Activated naive CD4-positive, alpha-beta T cell treated with anti-CD3 and anti-CD28 coated beads for 36 hours (primary cell): ENCODE measurements around the gene ZNF808. TPM values are rescaled to one million over a fixed set of nuclear protein-coding genes. Genes with fewer than 3 reads are reported as not detected.
A peak's percentile ranks its signal among the peaks of the same experiment; 100 is the strongest.
"Not testable (repeated sequence)": the region's sequence is repeated elsewhere in the genome, so short reads cannot be mapped to it uniquely, and the experiment has no call there.

Experiments used
- CTCF ChIA-PET: fragments of 350-600 bp; sonication (Branson Sonifier 250); formaldehyde crosslinking; loops from one replicate; lab custom pipeline; 2021; ENCODE audit warnings: antibody characterized with exemption; lab: Charles Lee
- DNase-seq: peaks from one replicate; pipeline ENCODE4 v3.0.0-alpha.2; 2020
- H3K27ac Mint-ChIP-seq: one replicate; pipeline ENCODE4 v1.8.0; 2021; ENCODE audit warnings: mild to moderate bottlenecking, mixed read lengths
- H3K27me3 Mint-ChIP-seq: one replicate; pipeline ENCODE4 v1.8.0; 2021; ENCODE audit warnings: low read depth, mixed read lengths
- H3K36me3 Mint-ChIP-seq: one replicate; pipeline ENCODE4 v1.8.0; 2021; ENCODE audit warnings: low read depth, mixed read lengths
- H3K4me1 Mint-ChIP-seq: one replicate; pipeline ENCODE4 v1.8.0; 2021; ENCODE audit warnings: low read depth, mixed read lengths
- H3K4me3 Mint-ChIP-seq: one replicate; pipeline ENCODE4 v1.8.0; 2021; ENCODE audit warnings: mild to moderate bottlenecking, moderate library complexity, mixed read lengths
- H3K9me3 Mint-ChIP-seq: one replicate; pipeline ENCODE4 v1.8.0; 2021; ENCODE audit warnings: mixed read lengths
- intact Hi-C: fragments of 100-400 bp; cut with micrococcal nuclease; formaldehyde crosslinking; loops from one replicate; pipeline ENCODE4 v1.15.1; 2023
- total RNA-seq, 2 experiments: library from RNA; stranded (reverse); gene quantifications; one replicate each; pipeline ENCODE4 v1.2.3, GENCODE V29; 2021

The ZNF808 gene
- total RNA-seq, 2 experiments from 2014 or later, result 19.1 to 20.1 TPM

GRCh38 chr19:52516191-52516590 lies 11.3 kb upstream of the ZNF808 start:
- CTCF ChIA-PET, result no interaction called here
- intact Hi-C loops, result no loop called here
- Mint-ChIP-seq H3K27ac (no peak overlapping the region), H3K4me1 (no peaks in the 10 kb centered on the region), H3K9me3 (peaks cover 66% of the 10 kb centered on the region), H3K4me3 (no peak overlapping the region), H3K36me3 (peaks cover 52% of the 10 kb centered on the region), H3K27me3 (peaks cover 6% of the 10 kb centered on the region)
- DNase-seq, result no peak

- CTCF ChIA-PET, result no interaction called here
- DNase-seq, result no peak
- Mint-ChIP-seq H3K36me3 (peaks cover 39% of the 10 kb centered on the region), H3K4me1 (no peaks in the 10 kb centered on the region), H3K27me3 (peaks cover 6% of the 10 kb centered on the region), H3K9me3 (peaks cover 55% of the 10 kb centered on the region), H3K27ac (no peak overlapping the region), H3K4me3 (no peak overlapping the region)
- intact Hi-C loops, result no loop called here
These were observed 8.8 kb upstream of the ZNF808 start for GRCh38 chr19:52518646-52519045.

GRCh38 chr19:52519175-52519574 lies 8.3 kb upstream of the ZNF808 start:
- intact Hi-C loops, result not testable (repeated sequence)

GRCh38 chr19:52520013-52520412 lies 7.5 kb upstream of the ZNF808 start:
- H3K9me3 Mint-ChIP-seq, result peaks cover 51% of the 10 kb centered on the region
- H3K4me1 Mint-ChIP-seq, result no peaks in the 10 kb centered on the region
- H3K36me3 Mint-ChIP-seq, result peaks cover 34% of the 10 kb centered on the region
- peaks cover 6% of the 10 kb centered on the region for H3K27me3 Mint-ChIP-seq
- no peak for DNase-seq
- no peak overlapping the region for H3K4me3 Mint-ChIP-seq
- CTCF ChIA-PET, result no interaction called here
- intact Hi-C loops, result no loop called here
- no peak overlapping the region for H3K27ac Mint-ChIP-seq

More at GRCh38 chr19:52519175-52519574, 8.3 kb upstream of the ZNF808 start:
- H3K9me3 Mint-ChIP-seq, result peaks cover 54% of the 10 kb centered on the region
- H3K27me3 Mint-ChIP-seq, CTCF ChIA-PET, H3K4me1 Mint-ChIP-seq, H3K27ac Mint-ChIP-seq, DNase-seq, H3K4me3 Mint-ChIP-seq: not testable (repeated sequence)
- peaks cover 36% of the 10 kb centered on the region for H3K36me3 Mint-ChIP-seq

- H3K4me1 Mint-ChIP-seq, result no peaks in the 10 kb centered on the region
- intact Hi-C loops, result no loop called here
- peaks cover 18% of the 10 kb centered on the region for H3K36me3 Mint-ChIP-seq
- H3K9me3 Mint-ChIP-seq, result peaks cover 40% of the 10 kb centered on the region
- H3K27ac Mint-ChIP-seq, result no peak overlapping the region
- no peak overlapping the region for H3K4me3 Mint-ChIP-seq
- CTCF ChIA-PET, result no interaction called here
- H3K27me3 Mint-ChIP-seq, result peaks cover 6% of the 10 kb centered on the region
- no peak for DNase-seq
These were observed 4.9 kb upstream of the ZNF808 start for GRCh38 chr19:52522551-52522950.

- CTCF ChIA-PET, result no interaction called here
- intact Hi-C loops, result no loop called here
- H3K9me3 Mint-ChIP-seq, result peaks cover 33% of the 10 kb centered on the region
These were observed 3.4 kb upstream of the ZNF808 start for GRCh38 chr19:52524086-52524485.

GRCh38 chr19:52527956-52528351 lies 486 bp downstream of the ZNF808 start:
- peak overlapping the region; percentile 95 for H3K27ac Mint-ChIP-seq
- peak; percentile 5 for DNase-seq
- intact Hi-C loops, result loop anchor here (1.0 to 5.0 kb wide), 8 partner anchors 7 to 261 kb away; partner anchors contain the start of genes ZNF528, ZNF611, ZNF701 and ZNF766
- H3K4me3 Mint-ChIP-seq, result peak overlapping the region; percentile 97
- CTCF ChIA-PET, result no interaction called here
- peaks cover 7% of the 10 kb centered on the region for H3K9me3 Mint-ChIP-seq
- H3K4me1 Mint-ChIP-seq, result peaks cover 17% of the 10 kb centered on the region
- peaks cover 27% of the 10 kb centered on the region for H3K36me3 Mint-ChIP-seq
- no peaks in the 10 kb centered on the region for H3K27me3 Mint-ChIP-seq

More at GRCh38 chr19:52524086-52524485, 3.4 kb upstream of the ZNF808 start:
- no peak overlapping the region for H3K4me3 Mint-ChIP-seq
- H3K4me1 Mint-ChIP-seq, result peaks cover 10% of the 10 kb centered on the region
- peaks cover 21% of the 10 kb centered on the region for H3K36me3 Mint-ChIP-seq
- H3K27me3 Mint-ChIP-seq, result peaks cover 6% of the 10 kb centered on the region
- no peak for DNase-seq
- no peak overlapping the region for H3K27ac Mint-ChIP-seq

- no peak overlapping the region for H3K27ac Mint-ChIP-seq
- H3K27me3 Mint-ChIP-seq, result no peaks in the 10 kb centered on the region
- intact Hi-C loops, result no loop called here
- peaks cover 34% of the 10 kb centered on the region for H3K4me1 Mint-ChIP-seq
- CTCF ChIA-PET, result no interaction called here
- no peak for DNase-seq
- peaks cover 3% of the 10 kb centered on the region for H3K9me3 Mint-ChIP-seq
- peaks cover 51% of the 10 kb centered on the region for H3K36me3 Mint-ChIP-seq
- no peak overlapping the region for H3K4me3 Mint-ChIP-seq
These were observed 5.0 kb downstream of the ZNF808 start for GRCh38 chr19:52532480-52532879.

- CTCF ChIA-PET, result interaction anchor here (0.7 kb wide), 1 partner anchor 1270 kb away, joined by 4 read pairs; no protein-coding TSS in a partner anchor
- Mint-ChIP-seq H3K27ac (no peak overlapping the region), H3K36me3 (peaks cover 50% of the 10 kb centered on the region), H3K9me3 (peaks cover 9% of the 10 kb centered on the region), H3K27me3 (no peaks in the 10 kb centered on the region), H3K4me3 (no peak overlapping the region), H3K4me1 (peaks cover 29% of the 10 kb centered on the region)
- intact Hi-C loops, result no loop called here
- no peak for DNase-seq
These were observed 6.4 kb downstream of the ZNF808 start for GRCh38 chr19:52533901-52534300.

- intact Hi-C loops, result loop anchor here (1.0 kb wide), 2 partner anchors 8 to 35 kb away; partner anchors contain the start of genes ZNF701 and ZNF808
- CTCF ChIA-PET, result not testable (repeated sequence)
These were observed 7.9 kb downstream of the ZNF808 start for GRCh38 chr19:52535385-52535770.

GRCh38 chr19:52535771-52536447 lies 8.4 kb downstream of the ZNF808 start:
- peak; percentile 94 for DNase-seq
- intact Hi-C loops, result loop anchor here (1.0 kb wide), 2 partner anchors 9 to 34 kb away; partner anchors contain the start of genes ZNF701 and ZNF808
- peak overlapping the region; percentile 85 for H3K4me3 Mint-ChIP-seq
- peak overlapping the region; percentile 92 for H3K27ac Mint-ChIP-seq
- peaks cover 60% of the 10 kb centered on the region for H3K36me3 Mint-ChIP-seq
- no peaks in the 10 kb centered on the region for H3K27me3 Mint-ChIP-seq
- peaks cover 13% of the 10 kb centered on the region for H3K9me3 Mint-ChIP-seq
- peaks cover 26% of the 10 kb centered on the region for H3K4me1 Mint-ChIP-seq
- CTCF ChIA-PET, result no interaction called here

More at GRCh38 chr19:52535385-52535770, 7.9 kb downstream of the ZNF808 start:
- H3K9me3 Mint-ChIP-seq, H3K27me3 Mint-ChIP-seq: not testable (repeated sequence)
- Mint-ChIP-seq H3K27ac (peak overlapping the region; percentile 92), H3K4me3 (peak overlapping the region; percentile 85), H3K36me3 (peaks cover 56% of the 10 kb centered on the region), H3K4me1 (peaks cover 26% of the 10 kb centered on the region)
- DNase-seq, result peak; percentile 18

- peaks cover 61% of the 10 kb centered on the region for H3K36me3 Mint-ChIP-seq
- no peaks in the 10 kb centered on the region for H3K27me3 Mint-ChIP-seq
- H3K9me3 Mint-ChIP-seq, result peaks cover 14% of the 10 kb centered on the region
- intact Hi-C loops, result no loop called here
- CTCF ChIA-PET, result no interaction called here
- peak overlapping the region; percentile 92 for H3K27ac Mint-ChIP-seq
- peaks cover 26% of the 10 kb centered on the region for H3K4me1 Mint-ChIP-seq
- DNase-seq, result peak; percentile 56
- peak overlapping the region; percentile 85 for H3K4me3 Mint-ChIP-seq
These were observed 9.0 kb downstream of the ZNF808 start for GRCh38 chr19:52536448-52536800.

GRCh38 chr19:52538815-52539214 lies 11.3 kb downstream of the ZNF808 start:
- peaks cover 36% of the 10 kb centered on the region for H3K4me1 Mint-ChIP-seq
- H3K27me3 Mint-ChIP-seq, DNase-seq, H3K4me3 Mint-ChIP-seq, intact Hi-C loops, H3K27ac Mint-ChIP-seq: not testable (repeated sequence)
- CTCF ChIA-PET, result interaction anchor here (0.6 kb wide), 1 partner anchor 197 kb away, joined by 3 read pairs; no protein-coding TSS in a partner anchor
- peaks cover 68% of the 10 kb centered on the region for H3K36me3 Mint-ChIP-seq
- H3K9me3 Mint-ChIP-seq, result peaks cover 31% of the 10 kb centered on the region
